Chondrocyte (in vitro differentiated cells): Measurements from ENCODE around the gene TRABD2A. TPM values are rescaled to one million over a fixed set of nuclear protein-coding genes. Genes with fewer than 3 reads are reported as not detected.
"Not testable (repeated sequence)": the region's sequence is repeated elsewhere in the genome, so short reads cannot be mapped to it uniquely, and the experiment has no call there.

Source experiments
- DNase-seq: peaks from one replicate; pipeline ENCODE4 v3.0.0; 2021; ENCODE audit warnings: mixed read lengths, low spot score
- H3K27ac Mint-ChIP-seq: one replicate; pipeline ENCODE4 v1.8.0; 2021; ENCODE audit warnings: mild to moderate bottlenecking, moderate library complexity, mixed read lengths; ENCODE audit not compliant: unreplicated experiment
- H3K27me3 Mint-ChIP-seq: 2 replicates; pipeline ENCODE4 v1.8.0; 2021; ENCODE audit warnings: low read depth, mixed read lengths
- H3K36me3 Mint-ChIP-seq: 2 replicates; pipeline ENCODE4 v1.8.0; 2021; ENCODE audit warnings: low read depth, mixed read lengths
- H3K4me1 Mint-ChIP-seq: 2 replicates; pipeline ENCODE4 v1.8.0; 2021; ENCODE audit warnings: low read depth, mild to moderate bottlenecking, mixed read lengths
- H3K4me3 Mint-ChIP-seq: one replicate; pipeline ENCODE4 v1.8.0; 2021; ENCODE audit warnings: mild to moderate bottlenecking, moderate library complexity, mixed read lengths; ENCODE audit not compliant: unreplicated experiment
- H3K9me3 Mint-ChIP-seq: 2 replicates; pipeline ENCODE4 v1.8.0; 2021; ENCODE audit warnings: low read depth, mixed read lengths
- CTCF ChIP-seq: fragments of 200-600 bp; sonication (generic); IDR thresholded peaks from 2 replicates; pipeline ENCODE4 v1.5.0; 2021; ENCODE audit warnings: antibody characterized with exemption, mild to moderate bottlenecking, moderate library complexity
- total RNA-seq: library from RNA; stranded (reverse); gene quantifications from 3 replicates; pipeline ENCODE4 v1.2.1, GENCODE V29; 2021

The TRABD2A gene
- total RNA-seq, 1 donor from 2014 or later, result 0.37 TPM

GRCh38 chr2:84876369-84876768 lies 4.5 kb downstream of the TRABD2A start:
- H3K4me3 Mint-ChIP-seq, result no peak overlapping the region
- TF ChIP-seq CTCF, result no peak
- peaks cover 48% of the 10 kb centered on the region for H3K27me3 Mint-ChIP-seq
- H3K36me3 Mint-ChIP-seq, result no peaks in the 10 kb centered on the region
- H3K27ac Mint-ChIP-seq, result no peak overlapping the region
- no peak for DNase-seq
- peaks cover 13% of the 10 kb centered on the region for H3K4me1 Mint-ChIP-seq
- no peaks in the 10 kb centered on the region for H3K9me3 Mint-ChIP-seq

GRCh38 chr2:84875619-84876018 lies 5.3 kb downstream of the TRABD2A start:
- H3K9me3 Mint-ChIP-seq, DNase-seq, H3K36me3 Mint-ChIP-seq, H3K27ac Mint-ChIP-seq, H3K4me3 Mint-ChIP-seq, H3K4me1 Mint-ChIP-seq: not testable (repeated sequence)
- H3K27me3 Mint-ChIP-seq, result peaks cover 46% of the 10 kb centered on the region

- DNase-seq, result peak; percentile 27
- peaks cover 45% of the 10 kb centered on the region for H3K27me3 Mint-ChIP-seq
Observed at GRCh38 chr2:84875213-84875560, 5.7 kb downstream of the TRABD2A start.

GRCh38 chr2:84874381-84875212 lies 6.3 kb downstream of the TRABD2A start:
- H3K4me1 Mint-ChIP-seq, result no peaks in the 10 kb centered on the region
- no peak overlapping the region for H3K27ac Mint-ChIP-seq
- peaks cover 2% of the 10 kb centered on the region for H3K36me3 Mint-ChIP-seq
- no peak overlapping the region for H3K4me3 Mint-ChIP-seq
- no peak for TF ChIP-seq CTCF
- H3K27me3 Mint-ChIP-seq, result peaks cover 44% of the 10 kb centered on the region
- no peaks in the 10 kb centered on the region for H3K9me3 Mint-ChIP-seq
- no peak for DNase-seq

More at GRCh38 chr2:84875213-84875560, 5.7 kb downstream of the TRABD2A start:
- Mint-ChIP-seq H3K27ac (no peak overlapping the region), H3K36me3 (peaks cover 2% of the 10 kb centered on the region), H3K4me1 (peaks cover 4% of the 10 kb centered on the region), H3K4me3 (no peak overlapping the region), H3K9me3 (no peaks in the 10 kb centered on the region)
- TF ChIP-seq CTCF, result no peak

GRCh38 chr2:84873350-84873749 lies 7.5 kb downstream of the TRABD2A start:
- Mint-ChIP-seq H3K4me3 (no peak overlapping the region), H3K27ac (no peak overlapping the region), H3K4me1 (no peaks in the 10 kb centered on the region), H3K9me3 (no peaks in the 10 kb centered on the region), H3K27me3 (peaks cover 34% of the 10 kb centered on the region), H3K36me3 (peaks cover 2% of the 10 kb centered on the region)
- no peak for TF ChIP-seq CTCF
- DNase-seq, result no peak

- H3K4me1 Mint-ChIP-seq, H3K9me3 Mint-ChIP-seq, H3K27ac Mint-ChIP-seq, H3K4me3 Mint-ChIP-seq, H3K36me3 Mint-ChIP-seq, DNase-seq: not testable (repeated sequence)
- H3K27me3 Mint-ChIP-seq, result peaks cover 29% of the 10 kb centered on the region
Observed at GRCh38 chr2:84872691-84873090, 8.2 kb downstream of the TRABD2A start.
